Measurements from ENCODE around the gene USP24.

DNA sequence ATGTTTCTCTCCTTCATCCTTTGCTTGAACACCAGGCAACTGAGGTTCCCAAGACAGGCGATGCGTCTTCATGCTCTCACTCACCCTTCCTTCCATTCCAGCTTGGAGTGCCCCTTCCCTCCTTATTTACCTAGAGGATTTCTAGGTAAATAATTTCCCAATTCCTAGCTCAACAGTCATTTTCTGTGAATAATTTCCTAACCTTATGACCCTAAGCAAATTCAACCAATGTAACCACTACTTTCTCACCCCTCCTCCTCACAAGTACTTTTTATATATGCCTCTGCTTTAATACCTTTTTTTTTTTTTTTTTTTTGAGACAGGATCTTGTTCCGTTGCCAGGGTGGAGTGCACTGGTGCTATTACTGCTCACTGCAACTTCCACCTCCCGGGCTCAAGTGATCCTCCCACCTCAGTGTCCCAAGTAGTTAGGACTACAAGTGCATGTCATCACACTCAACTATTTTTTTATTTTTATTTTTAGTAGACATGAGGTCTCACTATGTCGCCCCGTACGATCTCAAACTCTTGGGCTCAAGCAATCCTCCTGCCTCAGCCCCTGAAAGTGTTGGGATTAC, 86.7 kb downstream of the USP24 start:
- TF ChIP-seq, protein P1, sequence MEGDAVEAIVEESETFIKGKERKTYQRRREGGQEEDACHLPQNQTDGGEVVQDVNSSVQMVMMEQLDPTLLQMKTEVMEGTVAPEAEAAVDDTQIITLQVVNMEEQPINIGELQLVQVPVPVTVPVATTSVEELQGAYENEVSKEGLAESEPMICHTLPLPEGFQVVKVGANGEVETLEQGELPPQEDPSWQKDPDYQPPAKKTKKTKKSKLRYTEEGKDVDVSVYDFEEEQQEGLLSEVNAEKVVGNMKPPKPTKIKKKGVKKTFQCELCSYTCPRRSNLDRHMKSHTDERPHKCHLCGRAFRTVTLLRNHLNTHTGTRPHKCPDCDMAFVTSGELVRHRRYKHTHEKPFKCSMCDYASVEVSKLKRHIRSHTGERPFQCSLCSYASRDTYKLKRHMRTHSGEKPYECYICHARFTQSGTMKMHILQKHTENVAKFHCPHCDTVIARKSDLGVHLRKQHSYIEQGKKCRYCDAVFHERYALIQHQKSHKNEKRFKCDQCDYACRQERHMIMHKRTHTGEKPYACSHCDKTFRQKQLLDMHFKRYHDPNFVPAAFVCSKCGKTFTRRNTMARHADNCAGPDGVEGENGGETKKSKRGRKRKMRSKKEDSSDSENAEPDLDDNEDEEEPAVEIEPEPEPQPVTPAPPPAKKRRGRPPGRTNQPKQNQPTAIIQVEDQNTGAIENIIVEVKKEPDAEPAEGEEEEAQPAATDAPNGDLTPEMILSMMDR (conservative IDR thresholded peaks at IDR 0.05), result no peak
- no peak for TF ChIP-seq ZFX (IDR thresholded peaks at IDR 0.05)

Measured in C4-2B (cell line).